Colonic mucosa (tissue), 4 donors: ENCODE results near the gene MICA. TPM values are rescaled to one million over a fixed set of nuclear protein-coding genes. Genes with fewer than 3 reads are reported as not detected.

ENCODE experiments used
- DNase-seq: peaks from one replicate; pipeline ENCODE4 v3.0.0-alpha.2; 2020
- H3K27ac ChIP-seq: fragments of 200-600 bp; one replicate; pipeline ENCODE4 v1.8.0; 2021
- H3K27me3 ChIP-seq: fragments of 200-600 bp; one replicate; pipeline ENCODE4 v1.8.0; 2021
- H3K36me3 ChIP-seq: fragments of 200-600 bp; one replicate; pipeline ENCODE4 v1.8.0; 2021
- H3K4me1 ChIP-seq: fragments of 200-600 bp; one replicate; pipeline ENCODE4 v1.8.0; 2021; ENCODE audit warnings: mild to moderate bottlenecking
- H3K4me3 ChIP-seq: fragments of 200-600 bp; one replicate; pipeline ENCODE4 v1.8.0; 2021
- H3K9ac ChIP-seq, 2 donors: one replicate each; pipeline ENCODE4 v1.7.0; 2013; ENCODE audit warnings: control low read depth in 2 of 2, low read depth in 2 of 2, low read length in 2 of 2
- H3K9me3 ChIP-seq: fragments of 200-600 bp; one replicate; pipeline ENCODE4 v1.8.0; 2021
- intact Hi-C: fragments of 100-400 bp; cut with DNase I; formaldehyde crosslinking; loops from one replicate; pipeline ENCODE4 v1.14.1; 2022
- microRNA-seq: library from miRNA; unstranded; fragments of <30 nt; microRNA quantifications from one replicate; pipeline ENCODE4, GENCODE V29; 2019
- total RNA-seq, 2 donors: library from RNA; stranded (reverse); fragmentation: NEBNext Ultra II Directional in 1 of 2; extraction: Animal tissue kit (Norgen Biotek cat#: 25700) in 1 of 2; gene quantifications; one replicate each; pipeline ENCODE4 v1.2.1, GENCODE V29; 2021
- TF ChIP-seq, protein P1 (sequence below): fragments of 200-600 bp; IDR thresholded peaks from one replicate; pipeline ENCODE4 v1.8.0; 2022; ENCODE audit warnings: antibody characterized with exemption, mild to moderate bottlenecking
- donor health status: healthy.
- donor health status: DM: no; HTN: no; CAD: no.
- donor health status: DM: no; HTN: no; CAD: no.

Gene MICA
- total RNA-seq, 2 donors from 2014 or later = 15.0 to 26.7 TPM

DNA sequence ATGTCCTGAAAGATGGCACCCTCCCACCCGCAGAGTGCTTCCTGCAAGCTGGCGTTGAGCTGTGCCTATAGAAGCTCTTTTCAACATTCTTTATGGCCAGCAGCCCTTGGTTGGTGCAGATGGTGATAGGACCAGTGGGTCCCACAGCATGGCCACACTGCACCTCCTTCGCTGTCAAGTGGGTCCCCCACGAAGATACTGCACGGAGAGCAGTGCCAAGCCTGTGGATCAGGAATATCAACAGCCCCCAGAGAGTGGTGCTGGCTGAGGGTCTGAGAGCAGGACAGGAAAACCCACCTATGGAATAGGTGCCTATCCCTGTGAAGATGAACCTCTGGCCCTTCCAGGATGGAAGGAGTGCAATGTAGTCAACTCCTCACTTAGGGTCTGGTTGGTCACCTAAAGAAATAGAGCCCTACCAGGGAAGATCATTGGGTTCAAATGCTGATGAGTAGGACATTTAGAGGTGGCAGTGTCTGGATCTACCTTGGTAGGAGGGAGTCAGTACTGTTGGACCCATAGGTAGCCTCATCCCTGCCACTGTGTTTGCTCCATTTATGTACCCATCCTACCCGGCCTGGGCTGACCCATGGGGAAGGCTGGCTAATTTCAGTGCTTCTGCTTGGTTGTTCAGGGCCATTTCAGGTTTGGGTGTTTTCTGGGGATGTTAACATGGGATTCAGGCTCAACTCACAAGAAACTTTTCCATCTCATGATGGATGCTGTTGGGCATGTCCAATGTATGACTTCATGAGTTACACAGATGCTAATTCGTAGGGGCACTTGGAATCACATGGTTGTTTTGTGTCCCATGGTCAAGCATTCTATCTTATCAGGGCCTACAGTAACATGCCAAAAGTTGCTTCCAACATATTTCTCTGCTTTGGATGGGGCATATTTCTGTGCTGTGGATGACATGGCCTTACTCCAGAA is 61.1 kb downstream of the MICA start:
- Histone ChIP-seq H3K4me1 (peaks cover 12% of the 10 kb centered on the region), H3K36me3 (no peaks in the 10 kb centered on the region), H3K27me3 (no peaks in the 10 kb centered on the region), H3K9me3 (no peaks in the 10 kb centered on the region), H3K4me3 (peak overlapping the region; percentile 63), H3K27ac (no peak overlapping the region), H3K9ac (peak overlapping the region in 1 of 2 donors; percentile 99)
- intact Hi-C loops = no loop called here
- no peak for DNase-seq
- TF ChIP-seq, protein P1, sequence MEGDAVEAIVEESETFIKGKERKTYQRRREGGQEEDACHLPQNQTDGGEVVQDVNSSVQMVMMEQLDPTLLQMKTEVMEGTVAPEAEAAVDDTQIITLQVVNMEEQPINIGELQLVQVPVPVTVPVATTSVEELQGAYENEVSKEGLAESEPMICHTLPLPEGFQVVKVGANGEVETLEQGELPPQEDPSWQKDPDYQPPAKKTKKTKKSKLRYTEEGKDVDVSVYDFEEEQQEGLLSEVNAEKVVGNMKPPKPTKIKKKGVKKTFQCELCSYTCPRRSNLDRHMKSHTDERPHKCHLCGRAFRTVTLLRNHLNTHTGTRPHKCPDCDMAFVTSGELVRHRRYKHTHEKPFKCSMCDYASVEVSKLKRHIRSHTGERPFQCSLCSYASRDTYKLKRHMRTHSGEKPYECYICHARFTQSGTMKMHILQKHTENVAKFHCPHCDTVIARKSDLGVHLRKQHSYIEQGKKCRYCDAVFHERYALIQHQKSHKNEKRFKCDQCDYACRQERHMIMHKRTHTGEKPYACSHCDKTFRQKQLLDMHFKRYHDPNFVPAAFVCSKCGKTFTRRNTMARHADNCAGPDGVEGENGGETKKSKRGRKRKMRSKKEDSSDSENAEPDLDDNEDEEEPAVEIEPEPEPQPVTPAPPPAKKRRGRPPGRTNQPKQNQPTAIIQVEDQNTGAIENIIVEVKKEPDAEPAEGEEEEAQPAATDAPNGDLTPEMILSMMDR = no peak

Small RNA genes lying within 50 kb of the gene (microRNA-seq; reads per million reads assigned to microRNA genes)
- gene MIR6891 = not detected

Other genes starting within 250 kb of the MICA start
- gene CCHCR1, start 245.8 kb upstream of the MICA start, total RNA-seq = 10 to 100 TPM; 31.8 to 55.4 TPM
- gene TCF19, start 245.0 kb upstream of the MICA start, total RNA-seq = 10 to 100 TPM in 1 of 2 donors, 1 to 10 TPM in 1; 8.8 to 39.6 TPM
- gene POU5F1, start 232.9 kb upstream of the MICA start, total RNA-seq = 1 to 10 TPM; 3.4 to 7.0 TPM
- gene HLA-C, start 131.5 kb upstream of the MICA start, total RNA-seq = 1,000 to 10,000 TPM in 1 of 2 donors, 100 to 1,000 TPM in 1; 576 to 1,321 TPM
- gene HLA-B, start 46.4 kb upstream of the MICA start, total RNA-seq = 1,000 to 10,000 TPM; 1,153 to 3,111 TPM
- 1 to 10 TPM; 5.6 to 6.7 TPM for gene MICB, start 94.5 kb downstream of the MICA start, total RNA-seq
- gene MCCD1, start 125.4 kb downstream of the MICA start, total RNA-seq = not detected
- 100 to 1,000 TPM; 213 to 422 TPM for gene DDX39B, start 138.4 kb downstream of the MICA start, total RNA-seq
- under 1 TPM; 0.57 to 0.85 TPM for gene ATP6V1G2, start 143.0 kb downstream of the MICA start, total RNA-seq
- 10 to 100 TPM; 16.1 to 18.8 TPM for gene NFKBIL1, start 144.0 kb downstream of the MICA start, total RNA-seq
- 1 to 10 TPM in 1 of 2 donors, under 1 TPM in 1; 0.35 to 2.4 TPM for gene LTA, start 168.7 kb downstream of the MICA start, total RNA-seq
- gene TNF, start 172.0 kb downstream of the MICA start, total RNA-seq = 1 to 10 TPM in 1 of 2 donors, under 1 TPM in 1; 0.48 to 1.4 TPM
- 1 to 10 TPM; 3.4 to 5.7 TPM for gene LTB, start 178.8 kb downstream of the MICA start, total RNA-seq
- gene LST1, start 182.7 kb downstream of the MICA start, total RNA-seq = 1 to 10 TPM; 4.8 to 9.2 TPM
- under 1 TPM; 0.67 to 0.90 TPM for gene NCR3, start 189.4 kb downstream of the MICA start, total RNA-seq
- gene AIF1, start 211.6 kb downstream of the MICA start, total RNA-seq = 10 to 100 TPM in 1 of 2 donors, 1 to 10 TPM in 1; 5.0 to 20.7 TPM
- 100 to 1,000 TPM; 107 to 171 TPM for gene PRRC2A, start 217.1 kb downstream of the MICA start, total RNA-seq
- gene BAG6, start 249.1 kb downstream of the MICA start, total RNA-seq = 100 to 1,000 TPM; 266 to 337 TPM